Measurements from ENCODE around the gene NUSAP1. TPM values are rescaled to one million over a fixed set of nuclear protein-coding genes. Genes with fewer than 3 reads are reported as not detected.

The NUSAP1 gene
- total RNA-seq, 1 experiment from 2014 or later, result 146 TPM

GRCh38 chr15:41416742-41417417 is 84.2 kb downstream of the NUSAP1 start, which contains the start of gene RTF1:
TSS of gene RTF1 (plus strand) at chr15:41417095. CDS start at chr15:41417116, 21 bp downstream.
- no peaks in the 10 kb centered on the region for H3K9me2 ChIP-seq (ENCODE audit: insufficient read depth)
- peak; percentile 93 for ATAC-seq
- peak; percentile 92 for TF ChIP-seq MAX (IDR thresholded peaks at IDR 0.05)
- no peak for TF ChIP-seq SRF (IDR thresholded peaks at IDR 0.05; ENCODE audit: low read depth)
- peak; percentile 66; the same call in 1 of the 2 replicates for TF ChIP-seq SIN3A (IDR thresholded peaks at IDR 0.05; ENCODE audit: low read depth)
- TF ChIP-seq ZNF274 (IDR thresholded peaks at IDR 0.05; ENCODE audit: low read depth, low read length), result no peak
- no peak for TF ChIP-seq ZBTB33 (IDR thresholded peaks at IDR 0.05; ENCODE audit: extremely low read depth, insufficient replicate concordance, low read length)
- no peak for TF ChIP-seq YY1 (IDR thresholded peaks at IDR 0.05; ENCODE audit: extremely low read depth, insufficient replicate concordance, low read depth, low read length)
- no peak for TF ChIP-seq TCF7L2 (IDR thresholded peaks at IDR 0.05; ENCODE audit: borderline replicate concordance, extremely low read depth, insufficient read depth, insufficient read length)
- no peak for TF ChIP-seq EGR1 (IDR thresholded peaks at IDR 0.05; ENCODE audit: low read depth)
- no peak for TF ChIP-seq CTCF (IDR thresholded peaks at IDR 0.05 in 2 of 3, conservative IDR thresholded peaks at IDR 0.05 in 1 of 3; ENCODE audit: borderline replicate concordance in 1 of 3, insufficient read depth in 1 of 3, low read depth in 2 of 3, low read length in 2 of 3)
- peak; percentile 91 for TF ChIP-seq POLR2AphosphoS5 (IDR thresholded peaks at IDR 0.05; ENCODE audit: low read depth, low read length)
- no peak for TF ChIP-seq ELF1 (IDR thresholded peaks at IDR 0.05; ENCODE audit: borderline replicate concordance, low read depth)
- TF ChIP-seq JUND (IDR thresholded peaks at IDR 0.05), result no peak
- no peak for TF ChIP-seq REST (IDR thresholded peaks at IDR 0.05; ENCODE audit: low read depth)
- peak; percentile 63 for TF ChIP-seq SP1 (IDR thresholded peaks at IDR 0.05; ENCODE audit: low read depth)
- no peak for TF ChIP-seq CEBPB (IDR thresholded peaks at IDR 0.05; ENCODE audit: low read depth)
- TF ChIP-seq CBX3 (IDR thresholded peaks at IDR 0.05; ENCODE audit: low read depth), result no peak
- peak; percentile 96; the same call in 1 of the 2 replicates for TF ChIP-seq ZFX (IDR thresholded peaks at IDR 0.05)
- no peak for TF ChIP-seq ATF3 (IDR thresholded peaks at IDR 0.05)
- no peak for TF ChIP-seq FOSL1 (IDR thresholded peaks at IDR 0.05; ENCODE audit: low read depth)
- no peak for TF ChIP-seq RAD21 (IDR thresholded peaks at IDR 0.05; ENCODE audit: low read depth)

More at GRCh38 chr15:41416742-41417417, 84.2 kb downstream of the NUSAP1 start, which contains the start of gene RTF1:
- Histone ChIP-seq H3K4me3 (replicated peaks in 1 of 2; ENCODE audit: low read depth in 1 of 2, low read length in 2 of 2) (peak within 1 kb of the TSS; percentile 75 to 90), H3K4me1 (ENCODE audit: control insufficient read depth in 1 of 2, insufficient read depth in 2 of 2, low read length in 2 of 2) (peaks cover 2 to 14% of the 10 kb centered on the region in 2 experiments; a peak in 3 of 4 replicates), H3K36me3 (ENCODE audit: control insufficient read depth in 1 of 2, insufficient read depth in 2 of 2, low read length in 2 of 2) (no peaks in the 10 kb centered on the region), H3K9me3 (ENCODE audit: control insufficient read depth in 1 of 2, insufficient read depth in 1 of 2, low read depth in 1 of 2, low read length in 2 of 2) (no peaks in the 10 kb centered on the region), H3K27ac (ENCODE audit: low read depth, low read length) (peak within 1 kb of the TSS; percentile 80), H2AFZ (ENCODE audit: low read depth, low read length, poor library complexity, severe bottlenecking) (peak within 1 kb of the TSS; percentile 21), H3K4me2 (ENCODE audit: low read length) (peak within 1 kb of the TSS; percentile 94), H3K27me3 (ENCODE audit: insufficient read depth, low read length) (no peaks in the 10 kb centered on the region), H3K79me2 (ENCODE audit: insufficient read depth, low read length) (peaks cover 60% of the 10 kb centered on the region), H4K20me1 (ENCODE audit: insufficient read depth) (peaks cover 13% of the 10 kb centered on the region; the same call in 1 of the 2 replicates), H3K9ac (ENCODE audit: low read length) (peak within 1 kb of the TSS; percentile 70)
- intact Hi-C loops (cut with micrococcal nuclease), result no loop called here
- ChIA-PET CTCF (no interaction called here), POLR2A (no interaction called here), RAD21 (ENCODE audit: low non-redundant PET in 1 of 2, low total read pairs in 2 of 2, uncharacterized antibody in 2 of 2, unreplicated experiment in 2 of 2) (no interaction called here)
- peak; percentile 71 for DNase-seq (ENCODE audit: low read depth, low spot score)
- BruUV-seq (replicated peaks), result no TSS peak

All from HCT116 (cell line).